CD14-positive monocyte (primary cell): ENCODE results near the gene RELN. TPM values are rescaled to one million over a fixed set of nuclear protein-coding genes. Genes with fewer than 3 reads are reported as not detected.

ENCODE experiments used
- DNase-seq, 3 donors: peaks; one replicate each; pipeline ENCODE4 v3.0.0-alpha.2; 2011 to 2022
- H2AFZ ChIP-seq: 2 replicates; pipeline ENCODE4 v1.6.0; 2012; ENCODE audit warnings: mild to moderate bottlenecking, low read depth, low read length, inconsistent platforms; ENCODE audit not compliant: insufficient read depth, poor library complexity, severe bottlenecking
- H3K27ac ChIP-seq, 2 donors: 1 replicate in 1 of 2; 2 replicates in 1 of 2; pipeline ENCODE4 v1.5.1; 2012 to 2013; ENCODE audit warnings: low read length in 2 of 2, control low read depth in 1 of 2, inconsistent platforms in 1 of 2, low read depth in 1 of 2, mild to moderate bottlenecking in 1 of 2
- H3K27me3 ChIP-seq, 2 donors: one replicate each; pipeline versions ENCODE4 v1.6.0 to v1.6.1; 2011 to 2013; ENCODE audit warnings: low read length in 2 of 2; ENCODE audit not compliant: control insufficient read depth in 2 of 2, insufficient read depth in 2 of 2
- H3K36me3 ChIP-seq, 2 donors: replicated peaks in 1 of 2; 1 replicate in 1 of 2; 2 replicates in 1 of 2; pipeline versions ENCODE4 v1.5.1 to v1.6.1; 2012 to 2013; ENCODE audit warnings: low read length in 2 of 2, control low read depth in 1 of 2, inconsistent platforms in 1 of 2, mild to moderate bottlenecking in 1 of 2; ENCODE audit not compliant: insufficient read depth in 2 of 2, control insufficient read depth in 1 of 2
- H3K4me1 ChIP-seq, 2 donors: 1 replicate in 1 of 2; 2 replicates in 1 of 2; pipeline versions ENCODE4 v1.5.1 to v1.6.1; 2012 to 2013; ENCODE audit warnings: low read length in 2 of 2, control low read depth in 1 of 2, inconsistent platforms in 1 of 2, mild to moderate bottlenecking in 1 of 2, moderate library complexity in 1 of 2; ENCODE audit not compliant: insufficient read depth in 2 of 2, control insufficient read depth in 1 of 2
- H3K4me2 ChIP-seq: replicated peaks from 2 replicates; pipeline ENCODE3; 2012; ENCODE audit warnings: low read length, moderate library complexity, mild to moderate bottlenecking; ENCODE audit not compliant: poor library complexity, severe bottlenecking; ENCODE audit errors: extremely low read depth
- H3K4me3 ChIP-seq, 3 experiments: fragments of 200-600 bp in 1 of 3; sonication (generic) in 1 of 3; replicated peaks in 1 of 3; 1 replicate in 2 of 3; 2 replicates in 1 of 3; pipeline ENCODE4 v1.5.1; 2011 to 2013; ENCODE audit warnings: low read length in 3 of 3, mild to moderate bottlenecking in 3 of 3, control low read depth in 2 of 3, low read depth in 2 of 3, inconsistent platforms in 1 of 3, moderate library complexity in 1 of 3
- H3K79me2 ChIP-seq: 2 replicates; pipeline ENCODE4 v1.6.0; 2012; ENCODE audit warnings: mild to moderate bottlenecking, control low read depth, inconsistent platforms, low read length, moderate library complexity; ENCODE audit not compliant: insufficient read depth
- H3K9ac ChIP-seq: 2 replicates; pipeline ENCODE4 v1.6.0; 2017; ENCODE audit warnings: low read length, mild to moderate bottlenecking; ENCODE audit not compliant: insufficient read depth, poor library complexity, severe bottlenecking
- H3K9me3 ChIP-seq, 2 donors: replicated peaks in 1 of 2; 1 replicate in 1 of 2; 2 replicates in 1 of 2; pipeline versions ENCODE4 v1.5.1 to v1.6.1; 2012 to 2013; ENCODE audit warnings: low read length in 2 of 2, control low read depth in 1 of 2; ENCODE audit not compliant: control insufficient read depth in 1 of 2, insufficient read depth in 1 of 2
- H4K20me1 ChIP-seq: 2 replicates; pipeline ENCODE4 v1.6.0; 2012; ENCODE audit warnings: mild to moderate bottlenecking, low read length, control low read depth, moderate library complexity; ENCODE audit not compliant: insufficient read depth
- H3K27ac Mint-ChIP-seq, 7 donors: one replicate each; pipeline ENCODE4 v1.8.0; 2020; ENCODE audit warnings: mild to moderate bottlenecking in 7 of 7, mixed read lengths in 7 of 7, moderate library complexity in 6 of 7, inconsistent platforms in 2 of 7
- H3K27me3 Mint-ChIP-seq, 3 donors: one replicate each; pipeline ENCODE4 v1.8.0; 2021 to 2022; ENCODE audit warnings: low read depth in 3 of 3, mild to moderate bottlenecking in 3 of 3, mixed read lengths in 3 of 3, moderate library complexity in 3 of 3, inconsistent platforms in 1 of 3
- H3K36me3 Mint-ChIP-seq, 2 donors: one replicate each; pipeline ENCODE4 v1.8.0; 2020; ENCODE audit warnings: mixed read lengths in 2 of 2, inconsistent platforms in 1 of 2, mild to moderate bottlenecking in 1 of 2
- H3K4me1 Mint-ChIP-seq: one replicate; pipeline ENCODE4 v1.8.0; 2020; ENCODE audit warnings: mild to moderate bottlenecking, mixed read lengths
- H3K4me3 Mint-ChIP-seq, 2 donors: one replicate each; pipeline ENCODE4 v1.8.0; 2020; ENCODE audit warnings: mild to moderate bottlenecking in 2 of 2, mixed read lengths in 2 of 2, moderate library complexity in 1 of 2
- H3K9me3 Mint-ChIP-seq, 7 donors: one replicate each; pipeline ENCODE4 v1.8.0; 2020 to 2022; ENCODE audit warnings: mixed read lengths in 7 of 7, mild to moderate bottlenecking in 6 of 7, moderate library complexity in 6 of 7, inconsistent platforms in 2 of 7
- CTCF ChIP-seq: fragments of 200-600 bp; IDR thresholded peaks from one replicate; pipeline ENCODE4 v1.8.0; 2022; ENCODE audit warnings: antibody characterized with exemption, mild to moderate bottlenecking
- WGBS: methylation state at CpG from one replicate; pipeline ENCODE4 v1.1.5; 2013; ENCODE audit warnings: missing lambda C conversion rate; ENCODE audit not compliant: insufficient coverage; 5-methylcytosine and 5-hydroxymethylcytosine counted together
- intact Hi-C, 2 donors: fragments of 100-400 bp; cut with micrococcal nuclease; formaldehyde crosslinking; loops; one replicate each; pipeline versions ENCODE4 v1.15.0 to v1.15.1; 2023
- polyA plus RNA-seq, 3 donors: library from polyadenylated mRNA; depleted of rRNA in 1 of 3; unstranded in 2 of 3; stranded (reverse) in 1 of 3; fragments of 300-500 nt in 2 of 3; fragments of >200 nt in 1 of 3; fragmentation: Illumina TruSeq in 2 of 3; gene quantifications; 1 replicate in 2 of 3; 2 replicates in 1 of 3; pipeline ENCODE4 v1.2.3, GENCODE V29; 2012 to 2021

The RELN gene
- polyA plus RNA-seq, 3 donors = not detected

GRCh38 chr7:103706805-103707204 is 282.7 kb downstream of the RELN start:
- H3K4me3 ChIP-seq = no peak overlapping the region
- no peaks in the 10 kb centered on the region for H3K36me3 ChIP-seq
- H3K27ac Mint-ChIP-seq = peak overlapping the region in 1 of 7 donors; percentile 16
- H3K4me3 Mint-ChIP-seq = no peak overlapping the region
- no peaks in the 10 kb centered on the region for H3K9me3 ChIP-seq
- H3K27me3 ChIP-seq = no peaks in the 10 kb centered on the region
- H3K36me3 Mint-ChIP-seq = no peaks in the 10 kb centered on the region
- H3K4me1 Mint-ChIP-seq = no peaks in the 10 kb centered on the region
- H3K27me3 Mint-ChIP-seq = peaks cover 0 to 1% (median 0%) of the 10 kb centered on the region in 3 donors
- H3K9me3 Mint-ChIP-seq = no peaks in the 10 kb centered on the region
- H3K79me2 ChIP-seq = no peaks in the 10 kb centered on the region
- no peak for TF ChIP-seq CTCF
- H3K9ac ChIP-seq = no peak overlapping the region
- no peak overlapping the region for H3K27ac ChIP-seq
- no peak overlapping the region for H3K4me2 ChIP-seq
- 67% methylated on average over 1 of the region's 1 CpG for WGBS
- H3K4me1 ChIP-seq = no peaks in the 10 kb centered on the region
- no peak overlapping the region for H2AFZ ChIP-seq
- DNase-seq = no peak
- H4K20me1 ChIP-seq = no peaks in the 10 kb centered on the region
- intact Hi-C loops = no loop called here

- intact Hi-C loops = no loop called here
- Histone ChIP-seq H4K20me1 (no peaks in the 10 kb centered on the region), H3K4me1 (no peaks in the 10 kb centered on the region), H3K9ac (no peak overlapping the region), H3K36me3 (no peaks in the 10 kb centered on the region), H3K27ac (no peak overlapping the region), H3K9me3 (no peaks in the 10 kb centered on the region), H3K4me3 (no peak overlapping the region), H3K79me2 (no peaks in the 10 kb centered on the region), H3K27me3 (no peaks in the 10 kb centered on the region), H3K4me2 (no peak overlapping the region), H2AFZ (no peak overlapping the region)
- no CpG with 5 or more reads among the region's 3 CpGs for whole genome bisulfite sequencing
- Mint-ChIP-seq H3K36me3 (no peaks in the 10 kb centered on the region), H3K4me3 (no peak overlapping the region), H3K9me3 (no peaks in the 10 kb centered on the region), H3K27ac (no peak overlapping the region), H3K27me3 (peaks cover 0 to 1% (median 0%) of the 10 kb centered on the region in 3 donors), H3K4me1 (no peaks in the 10 kb centered on the region)
- no peak for TF ChIP-seq CTCF
- no peak for DNase-seq
These were observed 283.9 kb downstream of the RELN start for GRCh38 chr7:103705542-103705941.
